CD14-positive monocyte (primary cell): ENCODE measurements around the gene PKN3. TPM values are rescaled to one million over a fixed set of nuclear protein-coding genes. Genes with fewer than 3 reads are reported as not detected.

Source experiments
- DNase-seq, 3 donors: peaks; one replicate each; pipeline ENCODE4 v3.0.0-alpha.2; 2011 to 2022
- H2AFZ ChIP-seq: 2 replicates; pipeline ENCODE4 v1.6.0; 2012; ENCODE audit warnings: mild to moderate bottlenecking, low read depth, low read length, inconsistent platforms; ENCODE audit not compliant: insufficient read depth, poor library complexity, severe bottlenecking
- H3K27ac ChIP-seq, 2 donors: 1 replicate in 1 of 2; 2 replicates in 1 of 2; pipeline ENCODE4 v1.5.1; 2012 to 2013; ENCODE audit warnings: low read length in 2 of 2, control low read depth in 1 of 2, inconsistent platforms in 1 of 2, low read depth in 1 of 2, mild to moderate bottlenecking in 1 of 2
- H3K27me3 ChIP-seq, 2 donors: one replicate each; pipeline versions ENCODE4 v1.6.0 to v1.6.1; 2011 to 2013; ENCODE audit warnings: low read length in 2 of 2; ENCODE audit not compliant: control insufficient read depth in 2 of 2, insufficient read depth in 2 of 2
- H3K36me3 ChIP-seq, 2 donors: replicated peaks in 1 of 2; 1 replicate in 1 of 2; 2 replicates in 1 of 2; pipeline versions ENCODE4 v1.5.1 to v1.6.1; 2012 to 2013; ENCODE audit warnings: low read length in 2 of 2, control low read depth in 1 of 2, inconsistent platforms in 1 of 2, mild to moderate bottlenecking in 1 of 2; ENCODE audit not compliant: insufficient read depth in 2 of 2, control insufficient read depth in 1 of 2
- H3K4me1 ChIP-seq, 2 donors: 1 replicate in 1 of 2; 2 replicates in 1 of 2; pipeline versions ENCODE4 v1.5.1 to v1.6.1; 2012 to 2013; ENCODE audit warnings: low read length in 2 of 2, control low read depth in 1 of 2, inconsistent platforms in 1 of 2, mild to moderate bottlenecking in 1 of 2, moderate library complexity in 1 of 2; ENCODE audit not compliant: insufficient read depth in 2 of 2, control insufficient read depth in 1 of 2
- H3K4me2 ChIP-seq: replicated peaks from 2 replicates; pipeline ENCODE3; 2012; ENCODE audit warnings: low read length, moderate library complexity, mild to moderate bottlenecking; ENCODE audit not compliant: poor library complexity, severe bottlenecking; ENCODE audit errors: extremely low read depth
- H3K4me3 ChIP-seq, 3 experiments: fragments of 200-600 bp in 1 of 3; sonication (generic) in 1 of 3; replicated peaks in 1 of 3; 1 replicate in 2 of 3; 2 replicates in 1 of 3; pipeline ENCODE4 v1.5.1; 2011 to 2013; ENCODE audit warnings: low read length in 3 of 3, mild to moderate bottlenecking in 3 of 3, control low read depth in 2 of 3, low read depth in 2 of 3, inconsistent platforms in 1 of 3, moderate library complexity in 1 of 3
- H3K79me2 ChIP-seq: 2 replicates; pipeline ENCODE4 v1.6.0; 2012; ENCODE audit warnings: mild to moderate bottlenecking, control low read depth, inconsistent platforms, low read length, moderate library complexity; ENCODE audit not compliant: insufficient read depth
- H3K9ac ChIP-seq: 2 replicates; pipeline ENCODE4 v1.6.0; 2017; ENCODE audit warnings: low read length, mild to moderate bottlenecking; ENCODE audit not compliant: insufficient read depth, poor library complexity, severe bottlenecking
- H3K9me3 ChIP-seq, 2 donors: replicated peaks in 1 of 2; 1 replicate in 1 of 2; 2 replicates in 1 of 2; pipeline versions ENCODE4 v1.5.1 to v1.6.1; 2012 to 2013; ENCODE audit warnings: low read length in 2 of 2, control low read depth in 1 of 2; ENCODE audit not compliant: control insufficient read depth in 1 of 2, insufficient read depth in 1 of 2
- H4K20me1 ChIP-seq: 2 replicates; pipeline ENCODE4 v1.6.0; 2012; ENCODE audit warnings: mild to moderate bottlenecking, low read length, control low read depth, moderate library complexity; ENCODE audit not compliant: insufficient read depth
- H3K27ac Mint-ChIP-seq, 7 donors: one replicate each; pipeline ENCODE4 v1.8.0; 2020; ENCODE audit warnings: mild to moderate bottlenecking in 7 of 7, mixed read lengths in 7 of 7, moderate library complexity in 6 of 7, inconsistent platforms in 2 of 7
- H3K27me3 Mint-ChIP-seq, 3 donors: one replicate each; pipeline ENCODE4 v1.8.0; 2021 to 2022; ENCODE audit warnings: low read depth in 3 of 3, mild to moderate bottlenecking in 3 of 3, mixed read lengths in 3 of 3, moderate library complexity in 3 of 3, inconsistent platforms in 1 of 3
- H3K36me3 Mint-ChIP-seq, 2 donors: one replicate each; pipeline ENCODE4 v1.8.0; 2020; ENCODE audit warnings: mixed read lengths in 2 of 2, inconsistent platforms in 1 of 2, mild to moderate bottlenecking in 1 of 2
- H3K4me1 Mint-ChIP-seq: one replicate; pipeline ENCODE4 v1.8.0; 2020; ENCODE audit warnings: mild to moderate bottlenecking, mixed read lengths
- H3K4me3 Mint-ChIP-seq, 2 donors: one replicate each; pipeline ENCODE4 v1.8.0; 2020; ENCODE audit warnings: mild to moderate bottlenecking in 2 of 2, mixed read lengths in 2 of 2, moderate library complexity in 1 of 2
- H3K9me3 Mint-ChIP-seq, 7 donors: one replicate each; pipeline ENCODE4 v1.8.0; 2020 to 2022; ENCODE audit warnings: mixed read lengths in 7 of 7, mild to moderate bottlenecking in 6 of 7, moderate library complexity in 6 of 7, inconsistent platforms in 2 of 7
- CTCF ChIP-seq: fragments of 200-600 bp; IDR thresholded peaks from one replicate; pipeline ENCODE4 v1.8.0; 2022; ENCODE audit warnings: antibody characterized with exemption, mild to moderate bottlenecking
- WGBS: methylation state at CpG from one replicate; pipeline ENCODE4 v1.1.5; 2013; ENCODE audit warnings: missing lambda C conversion rate; ENCODE audit not compliant: insufficient coverage; 5-methylcytosine and 5-hydroxymethylcytosine counted together
- intact Hi-C, 2 donors: fragments of 100-400 bp; cut with micrococcal nuclease; formaldehyde crosslinking; loops; one replicate each; pipeline versions ENCODE4 v1.15.0 to v1.15.1; 2023
- polyA plus RNA-seq, 3 donors: library from polyadenylated mRNA; depleted of rRNA in 1 of 3; unstranded in 2 of 3; stranded (reverse) in 1 of 3; fragments of 300-500 nt in 2 of 3; fragments of >200 nt in 1 of 3; fragmentation: Illumina TruSeq in 2 of 3; gene quantifications; 1 replicate in 2 of 3; 2 replicates in 1 of 3; pipeline ENCODE4 v1.2.3, GENCODE V29; 2012 to 2021

The PKN3 gene
- polyA plus RNA-seq, 3 donors: 0.11 to 0.49 (median 0.27) TPM

GRCh38 chr9:128713941-128714573 lies 11.8 kb downstream of the PKN3 start:
- Histone ChIP-seq H3K36me3 (no peaks in the 10 kb centered on the region), H3K4me2 (no peak overlapping the region), H3K9ac (no peak overlapping the region), H3K4me1 (no peaks in the 10 kb centered on the region), H3K27ac (no peak overlapping the region), H3K4me3 (no peak overlapping the region), H3K79me2 (no peaks in the 10 kb centered on the region), H2AFZ (no peak overlapping the region), H4K20me1 (no peaks in the 10 kb centered on the region), H3K27me3 (no peaks in the 10 kb centered on the region), H3K9me3 (no peaks in the 10 kb centered on the region)
- no peak for DNase-seq
- no peaks in the 10 kb centered on the region for H3K36me3 Mint-ChIP-seq
- H3K9me3 Mint-ChIP-seq: peaks cover 0 to 2% (median 0%) of the 10 kb centered on the region in 7 donors
- H3K4me3 Mint-ChIP-seq: no peak overlapping the region
- 98% methylated on average over 13 of the region's 19 CpGs for WGBS
- H3K4me1 Mint-ChIP-seq: no peaks in the 10 kb centered on the region
- TF ChIP-seq CTCF: no peak
- H3K27me3 Mint-ChIP-seq: peaks cover 0 to 1% (median 0%) of the 10 kb centered on the region in 3 donors
- no peak overlapping the region for H3K27ac Mint-ChIP-seq
- intact Hi-C loops: no loop called here

- H3K36me3 Mint-ChIP-seq: peaks cover 0 to 2% of the 10 kb centered on the region in 2 donors
- H3K4me1 ChIP-seq: no peaks in the 10 kb centered on the region
- no peaks in the 10 kb centered on the region for H3K79me2 ChIP-seq
- H3K27ac ChIP-seq: no peak overlapping the region
- peaks cover 0 to 1% of the 10 kb centered on the region in 2 donors for H3K36me3 ChIP-seq
- DNase-seq: no peak
- no peak overlapping the region for H3K27ac Mint-ChIP-seq
- H3K9me3 Mint-ChIP-seq: peaks cover 0 to 2% (median 0%) of the 10 kb centered on the region in 7 donors
- H3K4me3 ChIP-seq: no peak overlapping the region
- intact Hi-C loops: no loop called here
- H3K9ac ChIP-seq: no peak overlapping the region
- H2AFZ ChIP-seq: no peak overlapping the region
- H3K4me3 Mint-ChIP-seq: no peak overlapping the region
- no peaks in the 10 kb centered on the region for H3K27me3 ChIP-seq
- H3K4me1 Mint-ChIP-seq: no peaks in the 10 kb centered on the region
- H3K4me2 ChIP-seq: no peak overlapping the region
- no peaks in the 10 kb centered on the region for H4K20me1 ChIP-seq
- 98% methylated on average over 11 of the region's 24 CpGs for WGBS
- no peaks in the 10 kb centered on the region for H3K9me3 ChIP-seq
- H3K27me3 Mint-ChIP-seq: peaks cover 0 to 1% (median 0%) of the 10 kb centered on the region in 3 donors
- TF ChIP-seq CTCF: no peak
Observed at GRCh38 chr9:128714586-128715435, 12.5 kb downstream of the PKN3 start.
